Measurements from ENCODE around the gene BPIFB1. TPM values are rescaled to one million over a fixed set of nuclear protein-coding genes. Genes with fewer than 3 reads are reported as not detected.

Gene BPIFB1
- polyA plus RNA-seq, 6 donors from 2014 or later = not detected

GRCh38 chr20:33348136-33348937 is 65.3 kb downstream of the BPIFB1 start:
- H3K4me1 Mint-ChIP-seq = peaks cover 5 to 18% (median 6%) of the 10 kb centered on the region in 3 donors
- peaks cover 10 to 19% of the 10 kb centered on the region in 2 donors for H3K36me3 Mint-ChIP-seq
- no peak overlapping the region for H3K27ac Mint-ChIP-seq
- H3K9me3 Mint-ChIP-seq = no peaks in the 10 kb centered on the region
- DNase-seq (no peak), ATAC-seq (ENCODE audit: low read depth in 2 of 2) (no peak)
- H3K4me3 Mint-ChIP-seq = peak overlapping the region in 1 of 8 donors; percentile 10
- no peaks in the 10 kb centered on the region for H3K27me3 Mint-ChIP-seq

GRCh38 chr20:33349493-33349892 is 66.5 kb downstream of the BPIFB1 start:
- no peaks in the 10 kb centered on the region for H3K9me3 Mint-ChIP-seq
- peaks cover 5 to 11% (median 6%) of the 10 kb centered on the region in 3 donors for H3K4me1 Mint-ChIP-seq
- H3K4me3 Mint-ChIP-seq = no peak overlapping the region
- DNase-seq (no peak), ATAC-seq (ENCODE audit: low read depth in 2 of 2) (no peak)
- H3K36me3 Mint-ChIP-seq = peaks cover 14 to 19% of the 10 kb centered on the region in 2 donors
- no peak overlapping the region for H3K27ac Mint-ChIP-seq
- H3K27me3 Mint-ChIP-seq = no peaks in the 10 kb centered on the region

GRCh38 chr20:33351696-33352095 is 68.7 kb downstream of the BPIFB1 start:
- DNase-seq = no peak
- Mint-ChIP-seq H3K4me3 (no peak overlapping the region), H3K27me3 (no peaks in the 10 kb centered on the region), H3K9me3 (no peaks in the 10 kb centered on the region), H3K4me1 (no peaks in the 10 kb centered on the region), H3K36me3 (peaks cover 14 to 19% of the 10 kb centered on the region in 2 donors), H3K27ac (peak overlapping the region in 1 of 6 donors; percentile 52)
- no peak for ATAC-seq (ENCODE audit: low read depth in 2 of 2)

GRCh38 chr20:33352258-33353012 is 69.4 kb downstream of the BPIFB1 start:
- Mint-ChIP-seq H3K27me3 (no peaks in the 10 kb centered on the region), H3K36me3 (peaks cover 14 to 19% of the 10 kb centered on the region in 2 donors), H3K4me1 (no peaks in the 10 kb centered on the region), H3K9me3 (no peaks in the 10 kb centered on the region), H3K27ac (peak overlapping the region in 1 of 6 donors; percentile 9), H3K4me3 (no peak overlapping the region)
- DNase-seq (no peak), ATAC-seq (ENCODE audit: low read depth in 2 of 2) (no peak)

GRCh38 chr20:33353013-33353402 is 70.0 kb downstream of the BPIFB1 start:
- no peaks in the 10 kb centered on the region for H3K4me1 Mint-ChIP-seq
- H3K4me3 Mint-ChIP-seq = no peak overlapping the region
- H3K9me3 Mint-ChIP-seq = no peaks in the 10 kb centered on the region
- DNase-seq (no peak), ATAC-seq (ENCODE audit: low read depth in 2 of 2) (no peak)
- H3K27ac Mint-ChIP-seq = peak overlapping the region in 1 of 6 donors; percentile 92
- H3K36me3 Mint-ChIP-seq = peaks cover 14 to 19% of the 10 kb centered on the region in 2 donors
- no peaks in the 10 kb centered on the region for H3K27me3 Mint-ChIP-seq

Other genes starting within 250 kb of the BPIFB1 start
- not detected for gene BPIFB3, start 229.3 kb upstream of the BPIFB1 start, polyA plus RNA-seq (ENCODE audit: low read depth in 6 of 6)
- not detected for gene BPIFB4, start 203.6 kb upstream of the BPIFB1 start, polyA plus RNA-seq (ENCODE audit: low read depth in 6 of 6)
- gene BPIFA2, start 115.1 kb upstream of the BPIFB1 start, polyA plus RNA-seq (ENCODE audit: low read depth in 6 of 6) = not detected
- gene BPIFA3, start 65.9 kb upstream of the BPIFB1 start, polyA plus RNA-seq (ENCODE audit: low read depth in 6 of 6) = not detected
- gene BPIFA1, start 47.2 kb upstream of the BPIFB1 start, polyA plus RNA-seq (ENCODE audit: low read depth in 6 of 6) = not detected
- gene CDK5RAP1, start 118.3 kb downstream of the BPIFB1 start, polyA plus RNA-seq (ENCODE audit: low read depth in 6 of 6) = 10 to 100 TPM; 22.4 to 53.5 (median 28.8) TPM
- 1 to 10 TPM; 3.1 to 6.0 (median 3.9) TPM for gene SNTA1, start 160.5 kb downstream of the BPIFB1 start, polyA plus RNA-seq (ENCODE audit: low read depth in 6 of 6)
- 10 to 100 TPM in 5 of 6 donors, 1 to 10 TPM in 1; 6.1 to 25.9 (median 15.4) TPM for gene CBFA2T2, start 206.9 kb downstream of the BPIFB1 start, polyA plus RNA-seq (ENCODE audit: low read depth in 6 of 6)

Measured in naive B cell (primary cell).